IMR-90 (cell line): Measurements from ENCODE around the gene RRAGA. TPM values are rescaled to one million over a fixed set of nuclear protein-coding genes. Genes with fewer than 3 reads are reported as not detected.

Source experiments
- ATAC-seq: fragments of 200-7000 bp; cut with Tn5 transposase; 2 replicates; pipeline ENCODE4 v1.9.1; 2020; ENCODE audit warnings: low read depth, mild to moderate bottlenecking, moderate library complexity
- BruUV-seq: library from RNA; stranded (reverse); fragments of 400-500 nt; replicated peaks from 2 replicates; lab custom pipeline; 2021; lab: Mats Ljungman, UMichigan
- CTCF ChIA-PET: fragments of 300-600 bp; formaldehyde crosslinking; extraction: SDS; loops from one replicate; lab custom pipeline; 2021; ENCODE audit warnings: antibody characterized with exemption; lab: Yijun Ruan, JAX
- POLR2A ChIA-PET: fragments of 300-600 bp; sonication (Branson Sonifier 250); formaldehyde crosslinking; loops from one replicate; lab custom pipeline; 2022; ENCODE audit warnings: antibody characterized with exemption; ENCODE audit not compliant: unreplicated experiment; lab: Charles Lee
- DNase-seq: peaks from one replicate; pipeline ENCODE4 v3.0.0; 2013
- H2AFZ ChIP-seq: replicated peaks from 2 replicates; pipeline ENCODE3; 2013; ENCODE audit warnings: low read length, mild to moderate bottlenecking; ENCODE audit not compliant: poor library complexity
- H2AK5ac ChIP-seq: 2 replicates; pipeline ENCODE4 v1.6.1; 2013; ENCODE audit warnings: low read depth, low read length, inconsistent platforms
- H2AK9ac ChIP-seq: replicated peaks from 2 replicates; pipeline ENCODE3; 2013; ENCODE audit warnings: mild to moderate bottlenecking, low read depth, low read length, moderate library complexity; ENCODE audit not compliant: poor library complexity
- H2BK120ac ChIP-seq: 2 replicates; pipeline ENCODE4 v1.6.1; 2013; ENCODE audit warnings: low read depth, low read length, inconsistent platforms
- H2BK15ac ChIP-seq: 3 replicates; pipeline ENCODE4 v1.6.1; 2013; ENCODE audit warnings: low read depth, low read length, inconsistent platforms
- H2BK20ac ChIP-seq: 2 replicates; pipeline ENCODE4 v1.6.1; 2013; ENCODE audit warnings: low read depth, mild to moderate bottlenecking, inconsistent platforms, low read length, moderate library complexity
- H2BK5ac ChIP-seq: 2 replicates; pipeline ENCODE4 v1.6.1; 2013; ENCODE audit warnings: mild to moderate bottlenecking, low read depth, low read length, inconsistent platforms; ENCODE audit not compliant: poor library complexity, severe bottlenecking
- H3K14ac ChIP-seq: replicated peaks from 2 replicates; pipeline ENCODE4 v1.6.1; 2013; ENCODE audit warnings: low read depth, low read length, inconsistent platforms
- H3K18ac ChIP-seq: 2 replicates; pipeline ENCODE4 v1.6.1; 2013; ENCODE audit warnings: low read depth, low read length, control low read depth
- H3K23ac ChIP-seq: 2 replicates; pipeline ENCODE4 v1.6.1; 2013; ENCODE audit warnings: low read depth, low read length, inconsistent platforms
- H3K27ac ChIP-seq: 2 replicates; pipeline ENCODE4 v1.5.1; 2013; ENCODE audit warnings: mild to moderate bottlenecking, control low read depth, low read length; ENCODE audit not compliant: insufficient read depth
- H3K27me3 ChIP-seq: 2 replicates; pipeline ENCODE4 v1.6.1; 2013; ENCODE audit warnings: low read length; ENCODE audit not compliant: control insufficient read depth, insufficient read depth
- H3K36me3 ChIP-seq: 2 replicates; pipeline ENCODE4 v1.6.1; 2013; ENCODE audit warnings: low read length, mixed read lengths; ENCODE audit not compliant: control insufficient read depth, insufficient read depth
- H3K4ac ChIP-seq: 2 replicates; pipeline ENCODE4 v1.6.1; 2013; ENCODE audit warnings: low read depth, low read length, inconsistent platforms
- H3K4me1 ChIP-seq: 2 replicates; pipeline ENCODE4 v1.6.1; 2013; ENCODE audit warnings: low read length, mixed read lengths; ENCODE audit not compliant: control insufficient read depth, insufficient read depth
- H3K4me2 ChIP-seq: 2 replicates; pipeline ENCODE4 v1.6.1; 2013; ENCODE audit warnings: low read depth, mild to moderate bottlenecking, control low read depth, low read length, moderate library complexity
- H3K4me3 ChIP-seq: 2 replicates; pipeline ENCODE4 v1.5.1; 2013; ENCODE audit warnings: low read depth, mild to moderate bottlenecking, control low read depth, low read length, moderate library complexity; ENCODE audit not compliant: insufficient read depth
- H3K56ac ChIP-seq: 2 replicates; pipeline ENCODE4 v1.6.1; 2013; ENCODE audit warnings: low read length, inconsistent platforms; ENCODE audit not compliant: insufficient read depth; ENCODE audit errors: extremely low read depth
- H3K79me1 ChIP-seq, 2 experiments: 2 replicates each; pipeline ENCODE4 v1.6.1; 2013; ENCODE audit warnings: low read length in 2 of 2, inconsistent platforms in 1 of 2, low read depth in 1 of 2
- H3K9ac ChIP-seq: 2 replicates; pipeline ENCODE4 v1.6.1; 2013; ENCODE audit warnings: low read depth, low read length, control low read depth
- H3K9me1 ChIP-seq: 2 replicates; pipeline ENCODE4 v1.6.1; 2013; ENCODE audit warnings: low read length, inconsistent platforms; ENCODE audit not compliant: insufficient read depth
- H3K9me3 ChIP-seq: 2 replicates; pipeline ENCODE4 v1.6.1; 2013; ENCODE audit warnings: low read length; ENCODE audit not compliant: control insufficient read depth, insufficient read depth
- H4K20me1 ChIP-seq: 2 replicates; pipeline ENCODE4 v1.6.1; 2013; ENCODE audit warnings: low read length, inconsistent platforms; ENCODE audit not compliant: insufficient read depth
- H4K5ac ChIP-seq: 2 replicates; pipeline ENCODE4 v1.6.1; 2013; ENCODE audit warnings: mild to moderate bottlenecking, low read depth, low read length, control low read depth
- H4K8ac ChIP-seq, 2 experiments: 2 replicates each; pipeline ENCODE4 v1.6.1; 2013; ENCODE audit warnings: low read depth in 2 of 2, low read length in 2 of 2, control low read depth in 1 of 2, inconsistent platforms in 1 of 2
- H4K91ac ChIP-seq: 2 replicates; pipeline ENCODE4 v1.6.1; 2013; ENCODE audit warnings: low read depth, low read length, inconsistent platforms; ENCODE audit not compliant: insufficient read depth
- CEBPB ChIP-seq: IDR thresholded peaks from 2 replicates; pipeline ENCODE4 v1.6.1; 2012; ENCODE audit warnings: low read depth, low read length, improper control_type of control experiment
- FOS ChIP-seq: fragments of 150-350 bp; IDR thresholded peaks from 2 replicates; pipeline ENCODE4 v1.6.1; 2016; ENCODE audit warnings: low read depth, low read length
- MAFK ChIP-seq: IDR thresholded peaks from 2 replicates; pipeline ENCODE4 v1.6.1; 2012; ENCODE audit warnings: low read depth, low read length, improper control_type of control experiment
- MXI1 ChIP-seq: IDR thresholded peaks from 2 replicates; pipeline ENCODE4 v1.6.1; 2012; ENCODE audit warnings: low read depth, mild to moderate bottlenecking, low read length, moderate library complexity, borderline replicate concordance
- NFE2L2 ChIP-seq: fragments of 150-350 bp; IDR thresholded peaks from 2 replicates; pipeline ENCODE4 v1.6.1; 2016; ENCODE audit warnings: low read depth, mild to moderate bottlenecking, low read length
- POLR2A ChIP-seq: IDR thresholded peaks from 2 replicates; pipeline ENCODE4 v1.6.1; 2012; ENCODE audit warnings: mild to moderate bottlenecking, low read depth, low read length
- RAD21 ChIP-seq: IDR thresholded peaks from 2 replicates; pipeline ENCODE4 v1.6.1; 2012; ENCODE audit warnings: low read length, improper control_type of control experiment
- RCOR1 ChIP-seq: IDR thresholded peaks from 2 replicates; pipeline ENCODE4 v1.6.1; 2012; ENCODE audit warnings: mild to moderate bottlenecking, low read length, improper control_type of control experiment; ENCODE audit not compliant: insufficient replicate concordance
- RFX5 ChIP-seq: IDR thresholded peaks from 2 replicates; pipeline ENCODE4 v1.8.0; 2012; ENCODE audit warnings: low read depth, mild to moderate bottlenecking, low read length, moderate library complexity
- SMC3 ChIP-seq: fragments of 150-350 bp; IDR thresholded peaks from 2 replicates; pipeline ENCODE4 v1.6.1; 2016; ENCODE audit warnings: low read depth, mild to moderate bottlenecking, antibody characterized with exemption, low read length, moderate library complexity
- WGBS, 2 experiments: methylation state at CpG; one replicate each; pipeline versions ENCODE4 v1.1.5 to v1.1.7; 2013; ENCODE audit warnings: missing lambda C conversion rate in 2 of 2; ENCODE audit not compliant: insufficient read length in 1 of 2; ENCODE audit errors: extremely low coverage in 2 of 2; 5-methylcytosine and 5-hydroxymethylcytosine counted together
- dilution Hi-C: fragments of 300-500 bp; cut with HindIII; formaldehyde crosslinking; loops from one replicate; pipeline ENCODE4 v1.14.3; 2018; ENCODE audit warnings: low sequenced_read_pairs; ENCODE audit not compliant: unreplicated experiment
- in situ Hi-C: fragments of 300-500 bp; cut with MboI; formaldehyde crosslinking; loops from 3 replicates; pipeline ENCODE4 v1.14.3; 2019; ENCODE audit warnings: low sequenced_read_pairs, inconsistent platforms, mixed read lengths
- intact Hi-C: fragments of 100-400 bp; cut with micrococcal nuclease; formaldehyde crosslinking; loops from 2 replicates; pipeline ENCODE4 v1.10.0; 2022
- polyA plus RNA-seq, 3 experiments: library from polyadenylated mRNA; depleted of rRNA; stranded (reverse); fragments of >200 nt; gene quantifications; 2 replicates each; pipeline ENCODE4 v1.2.3, GENCODE V29; 2012; ENCODE audit warnings: low replicate concordance in 1 of 3
- total RNA-seq: library from RNA; depleted of rRNA; stranded (reverse); fragments of >200 nt; gene quantifications from 2 replicates; pipeline ENCODE4 v1.2.3, GENCODE V29; 2012
- TF ChIP-seq, protein P1 (sequence below): fragments of 150-350 bp; IDR thresholded peaks from 2 replicates; pipeline ENCODE4 v1.6.1; 2016; ENCODE audit warnings: low read depth, mild to moderate bottlenecking, low read length, moderate library complexity, borderline replicate concordance
- TF ChIP-seq, protein P2 (sequence below): fragments of 150-350 bp; IDR thresholded peaks from 2 replicates; pipeline ENCODE4 v1.6.1; 2017; ENCODE audit warnings: mild to moderate bottlenecking, antibody characterized with exemption, low read length, low read depth
- TF ChIP-seq, protein P3 (sequence below): conservative IDR thresholded peaks from 2 replicates; pipeline ENCODE4 v1.5.1; 2012; ENCODE audit warnings: mild to moderate bottlenecking, low read depth, low read length, improper control_type of control experiment

The RRAGA gene
- total and polyA plus RNA-seq, 2 of the 4 experiments (the other 2 are of a cell fraction), result 74.7 to 154 TPM

DNA sequence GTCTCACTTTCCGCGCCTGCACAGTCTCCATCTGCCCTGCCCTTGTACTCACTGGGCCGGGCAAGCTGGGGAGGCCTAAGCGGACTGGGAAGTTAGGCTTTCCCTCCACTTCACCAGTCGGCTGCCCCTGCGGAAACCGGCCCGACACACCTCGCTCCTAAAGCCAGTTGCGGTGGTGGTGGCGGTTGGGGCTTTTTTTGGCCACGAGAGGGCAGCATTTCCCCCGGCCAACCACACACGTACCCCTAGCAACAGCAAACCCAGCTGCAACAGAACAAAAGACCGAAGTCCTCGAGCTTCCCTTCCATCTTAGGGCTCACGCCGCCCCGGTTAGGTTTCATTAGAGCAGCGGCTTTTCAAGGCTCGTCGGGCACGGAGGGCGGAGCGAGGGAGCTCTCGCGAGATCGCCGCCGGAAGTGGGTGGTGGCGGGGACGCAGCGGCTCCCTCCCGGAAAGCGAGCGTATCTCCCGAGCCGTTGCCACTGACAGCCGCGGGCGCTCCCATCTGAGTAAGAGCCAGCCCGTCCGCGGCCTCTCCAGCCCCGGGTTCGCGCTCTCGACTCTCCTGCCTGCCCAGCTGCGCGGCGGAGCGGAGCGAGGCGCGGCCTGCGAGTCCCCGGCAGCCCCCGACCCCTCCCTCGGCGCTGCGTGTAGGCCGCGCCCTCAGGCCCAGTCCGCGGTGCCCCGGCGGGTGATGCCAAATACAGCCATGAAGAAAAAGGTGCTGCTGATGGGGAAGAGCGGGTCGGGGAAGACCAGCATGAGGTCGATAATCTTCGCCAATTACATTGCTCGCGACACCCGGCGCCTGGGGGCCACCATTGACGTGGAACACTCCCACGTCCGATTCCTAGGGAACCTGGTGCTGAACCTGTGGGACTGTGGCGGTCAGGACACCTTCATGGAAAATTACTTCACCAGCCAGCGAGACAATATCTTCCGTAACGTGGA, at the start of gene RRAGA (continued):
- TF ChIP-seq SMC3, result peak; percentile 76

DNA sequence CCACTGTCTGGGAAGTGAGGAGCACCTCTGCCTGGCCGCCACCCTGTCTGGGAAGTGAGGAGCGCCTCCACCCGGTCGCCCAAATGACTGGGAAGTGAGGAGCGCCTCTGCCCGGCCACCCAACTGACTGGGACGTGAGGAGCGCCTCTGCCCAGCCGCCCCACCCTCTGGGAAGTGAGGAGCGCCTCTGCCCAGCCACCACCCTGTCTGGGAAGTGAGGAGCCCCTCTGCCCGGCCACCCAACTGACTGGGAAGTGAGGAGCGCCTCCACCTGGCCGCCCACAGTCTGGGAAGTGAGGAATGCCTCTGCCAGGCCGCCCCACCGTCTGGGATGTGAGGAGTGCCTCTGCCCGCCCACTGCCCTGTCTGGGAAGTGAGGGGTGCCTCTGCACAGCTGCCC, 49.1 kb upstream of the RRAGA start:
- H3K9ac ChIP-seq, result no peak overlapping the region
- WGBS, 2 experiments, result no CpG with 5 or more reads among the region's 16 CpGs
- dilution Hi-C loops, result no loop called here
- H3K23ac ChIP-seq, result no peak overlapping the region
- BruUV-seq, result no TSS peak
- no peaks in the 10 kb centered on the region for H3K79me1 ChIP-seq
- H2AK9ac ChIP-seq, result no peak overlapping the region
- in situ Hi-C loops, result no loop called here
- H2BK15ac ChIP-seq, result no peak overlapping the region
- H3K27me3 ChIP-seq, result peaks cover 11% of the 10 kb centered on the region
- H2BK5ac ChIP-seq, result no peak overlapping the region
- H3K4me1 ChIP-seq, result no peaks in the 10 kb centered on the region
- no peak overlapping the region for H2BK120ac ChIP-seq
- H4K91ac ChIP-seq, result no peak overlapping the region
- no peak overlapping the region for H3K4ac ChIP-seq
- no peak overlapping the region for H2BK20ac ChIP-seq
- ATAC-seq (no peak), DNase-seq (no peak)
- intact Hi-C loops, result no loop called here
- no peaks in the 10 kb centered on the region for H3K9me1 ChIP-seq
- no peak overlapping the region for H3K27ac ChIP-seq
- no peak overlapping the region for H4K8ac ChIP-seq
- no peak overlapping the region for H3K56ac ChIP-seq
- POLR2A ChIA-PET, result no interaction called here
- H3K4me3 ChIP-seq, result no peak overlapping the region
- H4K20me1 ChIP-seq, result no peaks in the 10 kb centered on the region
- H3K18ac ChIP-seq, result no peak overlapping the region
- H2AFZ ChIP-seq, result no peak overlapping the region
- H3K4me2 ChIP-seq, result no peak overlapping the region
- CTCF ChIA-PET, result no interaction called here
- no peaks in the 10 kb centered on the region for H3K36me3 ChIP-seq
- peaks cover 6% of the 10 kb centered on the region; the same call in 1 of the 2 replicates for H3K9me3 ChIP-seq
- no peak overlapping the region for H4K5ac ChIP-seq
- no peak overlapping the region for H2AK5ac ChIP-seq
- H3K14ac ChIP-seq, result no peak overlapping the region
- TF ChIP-seq SMC3 (no peak), RCOR1 (no peak), RFX5 (no peak), FOS (no peak), RAD21 (no peak), POLR2A (no peak), CEBPB (no peak), MAFK (no peak), MXI1 (no peak), NFE2L2 (no peak)
- TF ChIP-seq, protein P1, sequence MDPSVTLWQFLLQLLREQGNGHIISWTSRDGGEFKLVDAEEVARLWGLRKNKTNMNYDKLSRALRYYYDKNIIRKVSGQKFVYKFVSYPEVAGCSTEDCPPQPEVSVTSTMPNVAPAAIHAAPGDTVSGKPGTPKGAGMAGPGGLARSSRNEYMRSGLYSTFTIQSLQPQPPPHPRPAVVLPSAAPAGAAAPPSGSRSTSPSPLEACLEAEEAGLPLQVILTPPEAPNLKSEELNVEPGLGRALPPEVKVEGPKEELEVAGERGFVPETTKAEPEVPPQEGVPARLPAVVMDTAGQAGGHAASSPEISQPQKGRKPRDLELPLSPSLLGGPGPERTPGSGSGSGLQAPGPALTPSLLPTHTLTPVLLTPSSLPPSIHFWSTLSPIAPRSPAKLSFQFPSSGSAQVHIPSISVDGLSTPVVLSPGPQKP, result no peak
- TF ChIP-seq, protein P2, sequence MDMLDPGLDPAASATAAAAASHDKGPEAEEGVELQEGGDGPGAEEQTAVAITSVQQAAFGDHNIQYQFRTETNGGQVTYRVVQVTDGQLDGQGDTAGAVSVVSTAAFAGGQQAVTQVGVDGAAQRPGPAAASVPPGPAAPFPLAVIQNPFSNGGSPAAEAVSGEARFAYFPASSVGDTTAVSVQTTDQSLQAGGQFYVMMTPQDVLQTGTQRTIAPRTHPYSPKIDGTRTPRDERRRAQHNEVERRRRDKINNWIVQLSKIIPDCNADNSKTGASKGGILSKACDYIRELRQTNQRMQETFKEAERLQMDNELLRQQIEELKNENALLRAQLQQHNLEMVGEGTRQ, result no peak
- TF ChIP-seq, protein P3, sequence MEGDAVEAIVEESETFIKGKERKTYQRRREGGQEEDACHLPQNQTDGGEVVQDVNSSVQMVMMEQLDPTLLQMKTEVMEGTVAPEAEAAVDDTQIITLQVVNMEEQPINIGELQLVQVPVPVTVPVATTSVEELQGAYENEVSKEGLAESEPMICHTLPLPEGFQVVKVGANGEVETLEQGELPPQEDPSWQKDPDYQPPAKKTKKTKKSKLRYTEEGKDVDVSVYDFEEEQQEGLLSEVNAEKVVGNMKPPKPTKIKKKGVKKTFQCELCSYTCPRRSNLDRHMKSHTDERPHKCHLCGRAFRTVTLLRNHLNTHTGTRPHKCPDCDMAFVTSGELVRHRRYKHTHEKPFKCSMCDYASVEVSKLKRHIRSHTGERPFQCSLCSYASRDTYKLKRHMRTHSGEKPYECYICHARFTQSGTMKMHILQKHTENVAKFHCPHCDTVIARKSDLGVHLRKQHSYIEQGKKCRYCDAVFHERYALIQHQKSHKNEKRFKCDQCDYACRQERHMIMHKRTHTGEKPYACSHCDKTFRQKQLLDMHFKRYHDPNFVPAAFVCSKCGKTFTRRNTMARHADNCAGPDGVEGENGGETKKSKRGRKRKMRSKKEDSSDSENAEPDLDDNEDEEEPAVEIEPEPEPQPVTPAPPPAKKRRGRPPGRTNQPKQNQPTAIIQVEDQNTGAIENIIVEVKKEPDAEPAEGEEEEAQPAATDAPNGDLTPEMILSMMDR, result no peak
